ENCODE measurements around the gene CXCR4. TPM values are rescaled to one million over a fixed set of nuclear protein-coding genes. Genes with fewer than 3 reads are reported as not detected.
A peak's percentile ranks its signal among the peaks of the same experiment; 100 is the strongest.

Gene CXCR4
- total RNA-seq, 2 donors from 2014 or later: 11.9 to 12.4 TPM

DNA sequence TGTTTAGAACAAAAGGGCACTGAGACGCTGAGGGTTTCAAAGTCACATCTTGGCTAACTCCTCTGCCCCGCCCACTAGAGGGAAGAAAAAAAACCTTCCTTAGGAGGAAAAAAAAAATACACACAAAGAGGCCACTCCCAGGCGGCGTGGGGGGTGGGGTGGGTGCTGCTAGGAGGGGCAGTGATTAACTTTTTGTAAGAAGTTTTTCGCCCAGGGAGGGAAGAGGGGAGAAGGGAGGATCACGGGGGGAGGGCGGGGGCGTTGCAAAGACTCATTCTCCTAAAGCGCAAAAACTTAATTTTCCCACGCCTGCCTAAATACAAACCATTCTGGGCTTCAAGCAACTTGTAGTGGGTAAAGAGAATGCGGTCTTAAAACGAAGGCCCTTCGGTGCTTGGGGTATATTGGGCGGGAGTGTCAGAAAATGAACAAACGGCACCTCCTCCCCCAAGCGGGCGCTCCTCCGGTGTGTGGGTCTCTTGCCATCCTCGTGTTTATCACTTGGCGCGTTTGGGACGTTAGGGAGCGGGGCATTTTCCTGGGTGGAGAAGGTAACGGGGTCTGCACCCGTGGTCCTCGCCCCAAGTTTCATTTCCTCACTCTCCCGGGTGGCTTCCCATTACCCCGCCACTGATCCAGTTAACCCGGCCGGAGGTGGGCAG is 1.7 kb downstream of the CXCR4 start:
- peaks cover 0 to 4% of the 10 kb centered on the region in 2 donors for H3K27me3 ChIP-seq
- TF ChIP-seq, protein P1, sequence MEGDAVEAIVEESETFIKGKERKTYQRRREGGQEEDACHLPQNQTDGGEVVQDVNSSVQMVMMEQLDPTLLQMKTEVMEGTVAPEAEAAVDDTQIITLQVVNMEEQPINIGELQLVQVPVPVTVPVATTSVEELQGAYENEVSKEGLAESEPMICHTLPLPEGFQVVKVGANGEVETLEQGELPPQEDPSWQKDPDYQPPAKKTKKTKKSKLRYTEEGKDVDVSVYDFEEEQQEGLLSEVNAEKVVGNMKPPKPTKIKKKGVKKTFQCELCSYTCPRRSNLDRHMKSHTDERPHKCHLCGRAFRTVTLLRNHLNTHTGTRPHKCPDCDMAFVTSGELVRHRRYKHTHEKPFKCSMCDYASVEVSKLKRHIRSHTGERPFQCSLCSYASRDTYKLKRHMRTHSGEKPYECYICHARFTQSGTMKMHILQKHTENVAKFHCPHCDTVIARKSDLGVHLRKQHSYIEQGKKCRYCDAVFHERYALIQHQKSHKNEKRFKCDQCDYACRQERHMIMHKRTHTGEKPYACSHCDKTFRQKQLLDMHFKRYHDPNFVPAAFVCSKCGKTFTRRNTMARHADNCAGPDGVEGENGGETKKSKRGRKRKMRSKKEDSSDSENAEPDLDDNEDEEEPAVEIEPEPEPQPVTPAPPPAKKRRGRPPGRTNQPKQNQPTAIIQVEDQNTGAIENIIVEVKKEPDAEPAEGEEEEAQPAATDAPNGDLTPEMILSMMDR (IDR thresholded peaks at IDR 0.05): no peak
- DNase-seq (ENCODE audit: low spot score): no peak
- H3K27ac ChIP-seq: peak overlapping the region; percentile 31 to 38
- peaks cover 0 to 34% of the 10 kb centered on the region in 2 donors for H3K4me1 ChIP-seq
- H3K9me3 ChIP-seq: no peaks in the 10 kb centered on the region
- H3K36me3 ChIP-seq: no peaks in the 10 kb centered on the region
- H3K4me3 ChIP-seq: peak overlapping the region; percentile 34 to 52

DNA sequence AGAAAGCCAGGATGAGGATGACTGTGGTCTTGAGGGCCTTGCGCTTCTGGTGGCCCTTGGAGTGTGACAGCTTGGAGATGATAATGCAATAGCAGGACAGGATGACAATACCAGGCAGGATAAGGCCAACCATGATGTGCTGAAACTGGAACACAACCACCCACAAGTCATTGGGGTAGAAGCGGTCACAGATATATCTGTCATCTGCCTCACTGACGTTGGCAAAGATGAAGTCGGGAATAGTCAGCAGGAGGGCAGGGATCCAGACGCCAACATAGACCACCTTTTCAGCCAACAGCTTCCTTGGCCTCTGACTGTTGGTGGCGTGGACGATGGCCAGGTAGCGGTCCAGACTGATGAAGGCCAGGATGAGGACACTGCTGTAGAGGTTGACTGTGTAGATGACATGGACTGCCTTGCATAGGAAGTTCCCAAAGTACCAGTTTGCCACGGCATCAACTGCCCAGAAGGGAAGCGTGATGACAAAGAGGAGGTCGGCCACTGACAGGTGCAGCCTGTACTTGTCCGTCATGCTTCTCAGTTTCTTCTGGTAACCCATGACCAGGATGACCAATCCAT is 2.7 kb downstream of the CXCR4 start:
- Histone ChIP-seq H3K4me1 (peaks cover 0 to 34% of the 10 kb centered on the region in 2 donors), H3K36me3 (no peaks in the 10 kb centered on the region), H3K4me3 (no peak overlapping the region), H3K27me3 (peaks cover 0 to 4% of the 10 kb centered on the region in 2 donors), H3K9me3 (no peaks in the 10 kb centered on the region), H3K27ac (no peak overlapping the region)
- no peak for DNase-seq (ENCODE audit: low spot score)
- TF ChIP-seq, protein P1 (IDR thresholded peaks at IDR 0.05): no peak

DNA sequence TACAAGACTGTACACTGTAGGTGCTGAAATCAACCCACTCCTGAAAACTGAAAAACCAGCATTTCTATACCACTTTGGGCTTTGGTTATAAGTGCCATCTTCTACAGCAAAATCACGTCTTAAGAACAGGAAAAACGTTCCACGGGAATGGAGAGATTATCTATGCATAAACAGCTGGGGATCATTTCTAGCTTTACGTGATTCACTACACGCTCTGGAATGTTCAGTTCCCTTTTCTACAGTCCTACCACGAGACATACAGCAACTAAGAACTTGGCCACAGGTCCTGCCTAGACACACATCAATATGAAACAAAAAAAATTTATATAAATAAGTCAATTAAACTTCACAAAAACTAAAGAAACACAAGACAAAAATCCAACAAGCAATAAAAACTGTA is 3.6 kb downstream of the CXCR4 start:
- Histone ChIP-seq H3K36me3 (no peaks in the 10 kb centered on the region), H3K4me1 (peaks cover 0 to 31% of the 10 kb centered on the region in 2 donors), H3K9me3 (no peaks in the 10 kb centered on the region), H3K4me3 (no peak overlapping the region), H3K27me3 (peaks cover 0 to 4% of the 10 kb centered on the region in 2 donors), H3K27ac (no peak overlapping the region)
- TF ChIP-seq, protein P1 (IDR thresholded peaks at IDR 0.05): no peak
- no peak for DNase-seq (ENCODE audit: low spot score)

DNA sequence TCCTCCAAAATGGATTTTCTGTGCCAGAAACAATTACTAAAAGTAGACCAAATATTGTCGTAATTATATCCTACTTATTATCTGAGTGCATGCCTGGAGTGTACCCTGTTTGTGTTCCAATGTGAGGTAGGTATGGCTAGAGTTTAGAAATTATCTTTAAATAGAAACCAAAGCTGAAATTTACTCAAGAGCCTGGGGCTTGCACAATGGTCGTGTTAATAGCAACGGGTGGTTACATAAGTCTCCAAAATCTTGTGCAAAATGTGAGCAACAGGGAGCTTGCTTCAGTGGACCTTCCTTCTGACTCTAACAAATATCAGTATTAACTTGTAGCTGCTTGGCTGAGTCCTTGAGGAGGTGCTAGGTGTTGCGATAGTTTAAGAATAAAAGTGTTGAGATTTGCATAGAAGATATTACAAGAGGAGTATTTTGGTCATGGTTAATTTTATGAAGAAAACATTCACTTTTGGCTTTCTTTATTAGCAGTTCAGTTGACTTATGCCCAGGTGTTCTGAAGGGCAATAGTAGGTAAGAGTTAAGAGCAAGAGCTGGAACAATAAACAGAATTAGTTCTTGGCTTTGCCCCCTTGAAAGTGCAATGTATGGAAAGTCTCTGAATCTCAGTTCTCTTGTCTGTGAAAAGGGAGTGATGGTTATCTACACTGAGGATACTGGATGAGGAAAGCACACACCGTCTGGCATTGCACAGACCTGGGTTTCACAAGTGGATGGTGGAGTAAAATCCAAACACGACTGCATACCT is 4.6 kb downstream of the CXCR4 start:
- H3K27me3 ChIP-seq: no peaks in the 10 kb centered on the region
- H3K36me3 ChIP-seq: no peaks in the 10 kb centered on the region
- TF ChIP-seq, protein P1 (IDR thresholded peaks at IDR 0.05): no peak
- H3K4me1 ChIP-seq: peaks cover 0 to 21% of the 10 kb centered on the region in 2 donors
- H3K27ac ChIP-seq: no peak overlapping the region
- H3K4me3 ChIP-seq: no peak overlapping the region
- no peak for DNase-seq (ENCODE audit: low spot score)
- H3K9me3 ChIP-seq: no peaks in the 10 kb centered on the region

DNA sequence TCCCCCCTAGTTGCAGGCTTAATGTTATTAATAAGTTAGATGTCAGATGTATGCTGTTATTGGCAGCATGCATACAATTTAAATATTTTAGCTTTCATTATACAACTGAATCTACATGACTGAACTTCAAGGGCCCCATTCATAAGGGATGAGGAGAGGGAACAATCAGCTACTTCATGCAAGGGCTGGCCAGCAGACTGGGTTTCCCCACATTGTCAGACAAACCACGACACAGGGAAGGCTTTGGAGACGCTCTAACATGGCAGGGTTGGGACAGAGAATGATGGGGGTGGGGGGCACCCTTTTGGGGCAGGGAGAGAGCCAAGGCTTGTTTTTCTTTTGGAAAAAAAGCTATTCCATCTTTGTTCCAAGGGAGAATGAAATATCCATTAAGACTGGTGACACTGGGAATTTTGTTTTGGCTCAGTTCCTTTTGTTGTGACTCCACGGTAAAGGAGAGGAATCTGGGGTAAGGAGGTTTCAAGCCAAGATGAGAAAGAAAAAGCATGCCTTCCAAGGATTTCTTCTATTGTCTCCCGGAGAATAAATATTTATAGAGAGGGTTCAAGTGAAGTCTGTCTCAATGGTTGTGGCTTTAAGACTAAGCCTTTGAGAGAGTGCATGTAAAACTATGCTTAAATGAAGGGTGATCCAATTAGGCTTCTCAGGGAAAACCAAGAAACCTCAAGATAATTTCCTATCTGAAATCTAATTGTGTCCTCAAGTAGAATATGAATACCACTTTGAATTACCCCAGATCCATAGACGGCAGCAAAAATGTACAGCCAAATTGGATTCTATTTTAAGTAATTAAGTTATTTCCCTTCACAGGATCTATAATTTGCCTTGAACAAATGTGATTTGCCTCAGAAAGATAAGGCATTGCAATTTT is 5.4 kb downstream of the CXCR4 start:
- TF ChIP-seq, protein P1 (IDR thresholded peaks at IDR 0.05): no peak
- Histone ChIP-seq H3K9me3 (no peaks in the 10 kb centered on the region), H3K4me1 (peaks cover 0 to 14% of the 10 kb centered on the region in 2 donors), H3K36me3 (no peaks in the 10 kb centered on the region), H3K27ac (no peak overlapping the region), H3K4me3 (no peak overlapping the region), H3K27me3 (no peaks in the 10 kb centered on the region)
- DNase-seq (ENCODE audit: low spot score): no peak

All from right atrium auricular region (tissue), 2 donors.